GM12878 (cell line): ENCODE data around the gene SORBS1. TPM values are rescaled to one million over a fixed set of nuclear protein-coding genes. Genes with fewer than 3 reads are reported as not detected.

Experiments used
- ATAC-seq: fragments of 200-7000 bp; cut with Tn5 transposase; 3 replicates; pipeline ENCODE4 v1.9.1; 2020; ENCODE audit warnings: mild to moderate bottlenecking, moderate library complexity
- BruUV-seq: library from RNA; stranded (reverse); fragments of 400-500 nt; replicated peaks from 2 replicates; lab custom pipeline; 2021; lab: Mats Ljungman, UMichigan
- CTCF ChIA-PET: fragments of 300-600 bp; sonication (Branson Sonifier 250); formaldehyde crosslinking; extraction: SDS; loops from one replicate; lab custom pipeline; 2021; ENCODE audit warnings: inconsistent platforms; lab: Yijun Ruan, JAX
- POLR2A ChIA-PET: fragments of 350-600 bp; formaldehyde crosslinking; extraction: SDS; loops from one replicate; lab custom pipeline; 2021; ENCODE audit warnings: inconsistent platforms; lab: Charles Lee
- RAD21 ChIA-PET: fragments of 300-600 bp; sonication (Branson Sonifier 250); formaldehyde crosslinking; loops from one replicate; lab custom pipeline; 2023; ENCODE audit warnings: antibody characterized with exemption; ENCODE audit not compliant: unreplicated experiment; lab: Charles Lee
- SMC1A ChIA-PET: fragments of 300-600 bp; sonication (Branson Sonifier 250); formaldehyde crosslinking; loops from one replicate; lab custom pipeline; 2023; ENCODE audit not compliant: unreplicated experiment, uncharacterized antibody; lab: Charles Lee
- DNase-seq: peaks from one replicate; pipeline ENCODE4 v3.0.0-alpha.2; 2011; ENCODE audit warnings: low read depth, low spot score
- FAIRE-seq: peaks from 3 replicates; lab custom pipeline; 2011; peaks lifted over from hg19 to GRCh38; lab: Jason Lieb, UNC
- H2AFZ ChIP-seq: 2 replicates; pipeline ENCODE4 v1.6.0; 2011; ENCODE audit warnings: low read depth, low read length, control low read depth; ENCODE audit not compliant: control insufficient read depth
- H3K27ac ChIP-seq: 2 replicates; pipeline ENCODE4 v1.5.1; 2011; ENCODE audit warnings: control low read depth; ENCODE audit not compliant: control insufficient read depth, insufficient read depth
- H3K27me3 ChIP-seq, 2 experiments: replicated peaks in 1 of 2; 2 replicates each; pipeline versions ENCODE4 v1.6.0 to v1.6.1; 2011; ENCODE audit warnings: low read length in 1 of 2; ENCODE audit not compliant: control insufficient read depth in 2 of 2, insufficient read depth in 2 of 2
- H3K36me3 ChIP-seq, 2 experiments: 2 replicates each; pipeline ENCODE4 v1.5.1; 2011; ENCODE audit warnings: low read length in 1 of 2; ENCODE audit not compliant: control insufficient read depth in 2 of 2, insufficient read depth in 2 of 2
- H3K4me1 ChIP-seq: 2 replicates; pipeline ENCODE4 v1.6.1; 2011; ENCODE audit warnings: mild to moderate bottlenecking, low read length, moderate library complexity, mixed read lengths; ENCODE audit not compliant: control insufficient read depth, insufficient read depth
- H3K4me2 ChIP-seq: 2 replicates; pipeline ENCODE4 v1.6.0; 2011; ENCODE audit warnings: control low read depth; ENCODE audit not compliant: control insufficient read depth, insufficient read depth
- H3K4me3 ChIP-seq: fragments of 200-600 bp; sonication (generic); 2 replicates; pipeline ENCODE4 v1.5.1; 2016
- H3K79me2 ChIP-seq: 2 replicates; pipeline ENCODE4 v1.6.0; 2011; ENCODE audit warnings: low read length; ENCODE audit not compliant: control insufficient read depth, insufficient read depth
- H3K9ac ChIP-seq: 2 replicates; pipeline ENCODE4 v1.8.0; 2011; ENCODE audit warnings: low read length, control low read depth, mixed read lengths; ENCODE audit not compliant: control insufficient read depth, insufficient read depth
- H3K9me3 ChIP-seq: replicated peaks from 3 replicates; pipeline ENCODE4 v1.5.1; 2011; ENCODE audit warnings: mild to moderate bottlenecking, low read length; ENCODE audit not compliant: control insufficient read depth, insufficient read depth
- H4K20me1 ChIP-seq: 2 replicates; pipeline ENCODE4 v1.6.0; 2011; ENCODE audit not compliant: control insufficient read depth, insufficient read depth
- CBX3 ChIP-seq: fragments of 200-600 bp; sonication (generic); IDR thresholded peaks from 2 replicates; pipeline ENCODE4 v1.6.1; 2016; ENCODE audit warnings: low read depth, borderline replicate concordance
- CTCF ChIP-seq, 3 experiments: IDR thresholded peaks in 2 of 3; conservative IDR thresholded peaks in 1 of 3; 2 replicates each; pipeline ENCODE4 v1.5.1; 2011; ENCODE audit warnings: low read depth in 3 of 3, low read length in 3 of 3, mild to moderate bottlenecking in 3 of 3, control low read depth in 2 of 3, moderate library complexity in 2 of 3, inconsistent platforms in 1 of 3, mixed read lengths in 1 of 3; ENCODE audit not compliant: control insufficient read depth in 2 of 3, insufficient read depth in 1 of 3; ENCODE audit errors: extremely low read depth in 1 of 3
- E4F1 ChIP-seq: fragments of 450-650 bp; IDR thresholded peaks from 2 replicates; pipeline ENCODE4 v1.6.1; 2018; ENCODE audit warnings: borderline replicate concordance, mild to moderate bottlenecking; ENCODE audit not compliant: partially characterized antibody
- EZH2 ChIP-seq: IDR thresholded peaks from 2 replicates; pipeline ENCODE4 v1.6.1; 2012; ENCODE audit warnings: low read depth, mild to moderate bottlenecking, control low read depth, inconsistent platforms, low read length, borderline replicate concordance; ENCODE audit not compliant: control insufficient read depth
- GATAD2B ChIP-seq: fragments of 450-650 bp; conservative IDR thresholded peaks from 2 replicates; pipeline ENCODE4 v1.6.1; 2017; ENCODE audit warnings: low read depth, mild to moderate bottlenecking, moderate library complexity
- IRF3 ChIP-seq: fragments of 450-650 bp; IDR thresholded peaks from 2 replicates; pipeline ENCODE4 v1.6.1; 2014; ENCODE audit warnings: mild to moderate bottlenecking
- SMARCA5 ChIP-seq: fragments of 450-650 bp; IDR thresholded peaks from 2 replicates; pipeline ENCODE4 v1.6.1; 2017; ENCODE audit warnings: mild to moderate bottlenecking
- STAT1 ChIP-seq: fragments of 450-650 bp; conservative IDR thresholded peaks from 2 replicates; pipeline ENCODE4 v1.6.1; 2014; ENCODE audit warnings: antibody characterized with exemption, mild to moderate bottlenecking
- STAT3 ChIP-seq: IDR thresholded peaks from 2 replicates; pipeline ENCODE4 v1.6.1; 2011; ENCODE audit warnings: low read depth, low read length, improper control_type of control experiment
- USF1 ChIP-seq: IDR thresholded peaks from 2 replicates; pipeline ENCODE4 v1.6.1; 2011; ENCODE audit warnings: borderline replicate concordance, low read depth, mild to moderate bottlenecking, moderate library complexity, mixed read lengths, low read length; ENCODE audit not compliant: insufficient read depth; ENCODE audit errors: extremely low read length
- USF2 ChIP-seq: IDR thresholded peaks from 2 replicates; pipeline ENCODE4 v1.6.1; 2011; ENCODE audit warnings: low read depth, low read length, improper control_type of control experiment, borderline replicate concordance
- ZNF24 ChIP-seq: fragments of 450-650 bp; IDR thresholded peaks from 2 replicates; pipeline ENCODE4 v1.6.1; 2017; ENCODE audit warnings: antibody characterized with exemption, mild to moderate bottlenecking
- ZNF274 ChIP-seq: IDR thresholded peaks from one replicate; pipeline ENCODE4 v1.8.0; 2011; ENCODE audit not compliant: insufficient read length, insufficient read depth
- WGBS: methylation state at CpG from one replicate; pipeline ENCODE4 v1.1.6; 2016; ENCODE audit warnings: low lambda C conversion rate; ENCODE audit not compliant: insufficient replicate concordance, insufficient coverage; ENCODE audit errors: missing lambda C conversion rate; 5-methylcytosine and 5-hydroxymethylcytosine counted together
- in situ Hi-C: fragments of 300-500 bp; cut with MboI; formaldehyde crosslinking; loops from 9 replicates; pipeline ENCODE4 v1.14.3; 2018; ENCODE audit warnings: mixed read lengths
- intact Hi-C: fragments of 100-400 bp; cut with micrococcal nuclease; formaldehyde crosslinking; loops from one replicate; pipeline ENCODE4 v1.14.2; 2022; ENCODE audit not compliant: unreplicated experiment
- polyA plus RNA-seq, 11 experiments: library from polyadenylated mRNA; depleted of rRNA in 4 of 11; unstranded in 6 of 11; stranded (reverse) in 5 of 11; fragments of >200 nt; fragmentation: Nextera tagmentation in 4 of 11; fragmentation: Illumina TruSeq in 1 of 11; extraction: Ambion mirVana in 4 of 11; extraction: Trizol in 1 of 11; gene quantifications; 1 replicate in 1 of 11; 2 replicates in 10 of 11; pipeline versions ENCODE4 v1.2.1 to v1.2.3, GENCODE V29; 2011 to 2016; ENCODE audit warnings: inconsistent platforms in 2 of 11, missing spikeins in 2 of 11, low read depth in 1 of 11
- total RNA-seq, 4 experiments: library from RNA; depleted of rRNA in 3 of 4; stranded (reverse); fragments of >200 nt in 3 of 4; fragmentation: Illumina TruSeq in 1 of 4; extraction: Trizol in 1 of 4; gene quantifications; 2 replicates each; pipeline versions ENCODE4 v1.2.1 to v1.2.3, GENCODE V29; 2013 to 2021

The SORBS1 gene
- total and polyA plus RNA-seq, 10 of the 15 experiments (the other 5 are each of a cell fraction or from before 2014, with no cell fraction given): 0.13 to 0.75 (median 0.39) TPM

- TF ChIP-seq USF1 (no peak), ZNF274 (no peak), EZH2 (no peak), E4F1 (no peak)
- TF ChIP-seq, all 136 proteins: peak for 20
Measured at GRCh38 chr10:95430231-95430951, 130.8 kb downstream of the SORBS1 start (continued).

- RAD21 ChIA-PET: interaction anchor here (0.6 to 4.6 kb wide), 10 partner anchors 9 to 250 kb away, joined by 3 to 54 read pairs (median 4); no protein-coding TSS in a partner anchor
- WGBS: 60% methylated on average over 4 of the region's 4 CpGs
- ATAC-seq (no peak), FAIRE-seq (no peak), DNase-seq (no peak)
- Histone ChIP-seq H3K27me3 (no peaks in the 10 kb centered on the region; a peak in 1 of 4 replicates), H2AFZ (no peak overlapping the region), H3K4me1 (peaks cover 7% of the 10 kb centered on the region), H3K9me3 (no peaks in the 10 kb centered on the region), H3K4me3 (no peak overlapping the region), H3K79me2 (no peaks in the 10 kb centered on the region), H4K20me1 (no peaks in the 10 kb centered on the region), H3K9ac (no peak overlapping the region), H3K4me2 (no peak overlapping the region), H3K36me3 (no peaks in the 10 kb centered on the region), H3K27ac (no peak overlapping the region)
- SMC1A ChIA-PET: interaction anchor here (0.8 to 5.1 kb wide), 12 partner anchors 9 to 175 kb away, joined by 3 to 81 read pairs (median 8); no protein-coding TSS in a partner anchor
- CTCF ChIA-PET: interaction anchor here (0.8 to 6.9 kb wide), 31 partner anchors 9 to 250 kb away, joined by 3 to 147 read pairs (median 6); no protein-coding TSS in a partner anchor
- no TSS peak for BruUV-seq
- intact Hi-C loops (loop anchor here (1.0 to 5.0 kb wide), 3 partner anchors 57 to 296 kb away; no protein-coding TSS in a partner anchor), in situ Hi-C loops (loop anchor here (5.0 kb wide), 1 partner anchor 173 kb away; no protein-coding TSS in a partner anchor)
- POLR2A ChIA-PET: interaction anchor here (0.6 kb wide), 1 partner anchor 169 kb away, joined by 3 read pairs; no protein-coding TSS in a partner anchor
- no peak for TF ChIP-seq EZH2
- no peak for TF ChIP-seq IRF3
- no peak for TF ChIP-seq ZNF24
- no peak for TF ChIP-seq SMARCA5
- no peak for TF ChIP-seq CTCF (IDR thresholded peaks at IDR 0.05 in 2 of 3, conservative IDR thresholded peaks at IDR 0.05 in 1 of 3; ENCODE audit: control insufficient read depth in 2 of 3, extremely low read depth in 1 of 3, insufficient read depth in 1 of 3, low read depth in 3 of 3, low read length in 3 of 3)
- no peak for TF ChIP-seq GATAD2B
- no peak for TF ChIP-seq STAT3
- no peak for TF ChIP-seq STAT1
- TF ChIP-seq USF2: no peak
- no peak for TF ChIP-seq CBX3
Measured at GRCh38 chr10:95429639-95430038, 131.5 kb downstream of the SORBS1 start.
